ENCODE data around the gene COL4A2. TPM values are rescaled to one million over a fixed set of nuclear protein-coding genes. Genes with fewer than 3 reads are reported as not detected.

COL4A2 gene
- total RNA-seq, 1 donor from 2014 or later: 60.9 TPM

GRCh38 chr13:110421061-110421460, 114.0 kb downstream of the COL4A2 start:
- Mint-ChIP-seq H3K27me3 (ENCODE audit: unreplicated experiment) (peaks cover 2% of the 10 kb centered on the region), H3K4me1 (ENCODE audit: low read depth, unreplicated experiment) (peaks cover 8% of the 10 kb centered on the region), H3K4me3 (ENCODE audit: unreplicated experiment) (no peak overlapping the region), H3K27ac (ENCODE audit: unreplicated experiment) (no peak overlapping the region), H3K9me3 (ENCODE audit: unreplicated experiment) (no peaks in the 10 kb centered on the region), H3K36me3 (ENCODE audit: unreplicated experiment) (no peaks in the 10 kb centered on the region)
- DNase-seq: no peak
- TF ChIP-seq, protein P1, sequence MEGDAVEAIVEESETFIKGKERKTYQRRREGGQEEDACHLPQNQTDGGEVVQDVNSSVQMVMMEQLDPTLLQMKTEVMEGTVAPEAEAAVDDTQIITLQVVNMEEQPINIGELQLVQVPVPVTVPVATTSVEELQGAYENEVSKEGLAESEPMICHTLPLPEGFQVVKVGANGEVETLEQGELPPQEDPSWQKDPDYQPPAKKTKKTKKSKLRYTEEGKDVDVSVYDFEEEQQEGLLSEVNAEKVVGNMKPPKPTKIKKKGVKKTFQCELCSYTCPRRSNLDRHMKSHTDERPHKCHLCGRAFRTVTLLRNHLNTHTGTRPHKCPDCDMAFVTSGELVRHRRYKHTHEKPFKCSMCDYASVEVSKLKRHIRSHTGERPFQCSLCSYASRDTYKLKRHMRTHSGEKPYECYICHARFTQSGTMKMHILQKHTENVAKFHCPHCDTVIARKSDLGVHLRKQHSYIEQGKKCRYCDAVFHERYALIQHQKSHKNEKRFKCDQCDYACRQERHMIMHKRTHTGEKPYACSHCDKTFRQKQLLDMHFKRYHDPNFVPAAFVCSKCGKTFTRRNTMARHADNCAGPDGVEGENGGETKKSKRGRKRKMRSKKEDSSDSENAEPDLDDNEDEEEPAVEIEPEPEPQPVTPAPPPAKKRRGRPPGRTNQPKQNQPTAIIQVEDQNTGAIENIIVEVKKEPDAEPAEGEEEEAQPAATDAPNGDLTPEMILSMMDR (IDR thresholded peaks at IDR 0.05; ENCODE audit: partially characterized antibody, unreplicated experiment): no peak

DNA sequence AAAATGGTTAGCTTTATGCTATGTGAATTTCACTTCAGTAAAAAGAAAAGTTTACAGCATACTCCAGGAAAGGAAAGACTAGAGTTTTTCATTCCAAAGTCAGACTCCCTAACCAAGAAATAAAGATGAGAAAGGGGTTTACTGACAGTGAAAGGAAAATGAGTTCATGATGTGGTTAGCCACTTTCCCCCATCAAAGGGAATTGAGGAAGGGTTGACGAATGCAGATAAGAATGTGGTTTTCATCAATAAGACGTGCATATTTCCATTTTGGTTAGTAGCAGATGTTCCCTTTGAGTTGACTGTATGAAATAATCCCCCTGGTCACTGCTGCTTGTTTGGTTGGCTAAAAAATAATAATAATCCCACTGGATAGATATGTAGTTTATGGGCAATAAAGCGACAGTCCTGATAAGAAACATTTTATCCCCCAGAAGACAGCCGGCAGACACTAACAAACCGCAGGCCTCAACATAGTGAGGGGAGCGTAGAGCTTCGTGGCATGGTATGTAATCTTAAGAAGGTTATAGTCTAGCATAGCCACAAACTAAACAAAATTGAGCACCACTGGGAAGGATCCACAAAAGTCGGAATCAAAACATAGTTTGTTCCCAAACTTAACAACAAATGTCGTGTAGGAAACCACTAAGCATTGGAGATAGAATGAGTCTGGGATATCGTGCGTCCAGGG, 114.8 kb downstream of the COL4A2 start:
- TF ChIP-seq, protein P1 (IDR thresholded peaks at IDR 0.05; ENCODE audit: partially characterized antibody, unreplicated experiment): no peak
- Mint-ChIP-seq H3K36me3 (ENCODE audit: unreplicated experiment) (no peaks in the 10 kb centered on the region), H3K27me3 (ENCODE audit: unreplicated experiment) (peaks cover 2% of the 10 kb centered on the region), H3K4me1 (ENCODE audit: low read depth, unreplicated experiment) (peaks cover 8% of the 10 kb centered on the region), H3K27ac (ENCODE audit: unreplicated experiment) (no peak overlapping the region), H3K4me3 (ENCODE audit: unreplicated experiment) (no peak overlapping the region), H3K9me3 (ENCODE audit: unreplicated experiment) (no peaks in the 10 kb centered on the region)
- DNase-seq: no peak

DNA sequence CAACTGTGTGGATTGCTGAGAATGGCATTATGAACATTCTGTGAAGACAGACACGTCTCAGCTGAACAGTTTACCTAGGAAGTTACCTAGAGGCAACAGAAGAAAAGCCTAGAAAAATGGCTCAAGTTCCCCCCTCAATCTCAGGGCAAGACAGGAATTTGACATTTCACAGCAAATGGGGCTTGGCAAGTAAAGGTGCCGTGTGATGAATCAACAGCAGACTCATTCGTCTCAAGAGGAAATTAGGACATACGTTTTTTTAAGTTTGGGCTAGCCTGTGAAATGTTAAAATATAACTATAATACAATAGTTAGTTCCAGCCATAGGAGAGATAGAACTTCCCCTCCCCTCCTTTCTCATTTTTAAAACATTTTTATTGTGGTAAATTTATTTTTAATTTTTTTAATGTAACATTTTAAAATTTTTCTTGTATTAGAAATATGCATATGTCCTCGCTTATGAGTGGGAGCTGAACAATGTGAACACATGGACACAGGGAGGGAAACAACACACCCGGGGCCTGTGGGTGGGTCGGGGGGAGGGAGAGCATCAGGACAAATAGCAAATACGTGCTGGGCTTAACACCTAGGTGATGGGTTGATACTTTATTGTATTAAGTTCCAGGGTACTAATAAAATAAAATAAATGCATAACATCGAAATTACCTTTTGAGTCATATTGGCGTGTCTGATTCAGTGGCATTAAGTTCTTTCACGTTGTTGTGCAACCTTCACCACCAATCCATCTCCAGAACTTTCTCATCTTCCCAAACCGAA, 116.0 kb downstream of the COL4A2 start:
- TF ChIP-seq, protein P1 (IDR thresholded peaks at IDR 0.05; ENCODE audit: partially characterized antibody, unreplicated experiment): no peak
- Mint-ChIP-seq H3K4me1 (ENCODE audit: low read depth, unreplicated experiment) (peaks cover 8% of the 10 kb centered on the region), H3K27me3 (ENCODE audit: unreplicated experiment) (peaks cover 2% of the 10 kb centered on the region), H3K9me3 (ENCODE audit: unreplicated experiment) (no peaks in the 10 kb centered on the region), H3K36me3 (ENCODE audit: unreplicated experiment) (no peaks in the 10 kb centered on the region), H3K4me3 (ENCODE audit: unreplicated experiment) (no peak overlapping the region), H3K27ac (ENCODE audit: unreplicated experiment) (no peak overlapping the region)
- DNase-seq: no peak

GRCh38 chr13:110423689-110424302, 116.7 kb downstream of the COL4A2 start:
- Mint-ChIP-seq H3K27ac (ENCODE audit: unreplicated experiment) (no peak overlapping the region), H3K9me3 (ENCODE audit: unreplicated experiment) (no peaks in the 10 kb centered on the region), H3K27me3 (ENCODE audit: unreplicated experiment) (peaks cover 2% of the 10 kb centered on the region), H3K4me1 (ENCODE audit: low read depth, unreplicated experiment) (peaks cover 6% of the 10 kb centered on the region), H3K36me3 (ENCODE audit: unreplicated experiment) (no peaks in the 10 kb centered on the region), H3K4me3 (ENCODE audit: unreplicated experiment) (no peak overlapping the region)
- TF ChIP-seq, protein P1 (IDR thresholded peaks at IDR 0.05; ENCODE audit: partially characterized antibody, unreplicated experiment): no peak
- DNase-seq: no peak
